ENCODE data around the gene NFATC1.

NFATC1 gene

GRCh38 chr18:79515944-79516351, 120.2 kb downstream of the NFATC1 start:
- no peak for DNase-seq (ENCODE audit: low read depth, low spot score)
- ChIA-PET CTCF (interaction anchor here (1.2 to 2.2 kb wide), 3 partner anchors 11 to 136 kb away, joined by 4 to 9 read pairs (median 8); no protein-coding TSS in a partner anchor), POLR2A (no interaction called here)
- H3K4me3 ChIP-seq (ENCODE audit: low read depth, low read length) = no peak overlapping the region
- TF ChIP-seq, protein P1, sequence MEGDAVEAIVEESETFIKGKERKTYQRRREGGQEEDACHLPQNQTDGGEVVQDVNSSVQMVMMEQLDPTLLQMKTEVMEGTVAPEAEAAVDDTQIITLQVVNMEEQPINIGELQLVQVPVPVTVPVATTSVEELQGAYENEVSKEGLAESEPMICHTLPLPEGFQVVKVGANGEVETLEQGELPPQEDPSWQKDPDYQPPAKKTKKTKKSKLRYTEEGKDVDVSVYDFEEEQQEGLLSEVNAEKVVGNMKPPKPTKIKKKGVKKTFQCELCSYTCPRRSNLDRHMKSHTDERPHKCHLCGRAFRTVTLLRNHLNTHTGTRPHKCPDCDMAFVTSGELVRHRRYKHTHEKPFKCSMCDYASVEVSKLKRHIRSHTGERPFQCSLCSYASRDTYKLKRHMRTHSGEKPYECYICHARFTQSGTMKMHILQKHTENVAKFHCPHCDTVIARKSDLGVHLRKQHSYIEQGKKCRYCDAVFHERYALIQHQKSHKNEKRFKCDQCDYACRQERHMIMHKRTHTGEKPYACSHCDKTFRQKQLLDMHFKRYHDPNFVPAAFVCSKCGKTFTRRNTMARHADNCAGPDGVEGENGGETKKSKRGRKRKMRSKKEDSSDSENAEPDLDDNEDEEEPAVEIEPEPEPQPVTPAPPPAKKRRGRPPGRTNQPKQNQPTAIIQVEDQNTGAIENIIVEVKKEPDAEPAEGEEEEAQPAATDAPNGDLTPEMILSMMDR (IDR thresholded peaks at IDR 0.05; ENCODE audit: insufficient read depth, low read length, missing control alignments) = no peak

DNA sequence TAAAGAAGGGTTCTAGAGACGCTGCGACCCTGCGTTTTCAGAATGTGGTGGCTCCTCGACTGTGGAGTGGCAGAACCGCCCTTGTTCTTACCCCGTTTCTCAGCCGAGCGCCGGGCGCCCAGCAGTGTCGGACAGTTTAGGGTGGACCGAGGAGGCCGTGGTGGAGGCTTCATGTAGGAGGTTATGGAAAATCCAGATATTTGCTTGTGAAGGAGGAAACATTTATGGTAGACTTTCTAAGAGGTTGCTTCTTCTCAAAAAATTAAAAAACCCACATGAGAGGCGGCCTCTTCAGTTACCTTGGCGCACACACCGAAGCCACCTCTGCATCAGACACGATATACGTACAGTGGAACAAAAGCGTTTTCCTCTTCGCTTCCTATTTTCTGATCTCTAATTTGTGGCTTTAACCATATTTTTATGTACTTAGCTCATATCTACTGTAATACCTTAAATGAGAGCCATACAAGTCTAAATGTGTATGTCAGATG, 120.8 kb downstream of the NFATC1 start:
- no peak overlapping the region for H3K4me3 ChIP-seq (ENCODE audit: low read depth, low read length)
- POLR2A ChIA-PET = no interaction called here
- no peak for DNase-seq (ENCODE audit: low read depth, low spot score)
- TF ChIP-seq, protein P1 (IDR thresholded peaks at IDR 0.05; ENCODE audit: insufficient read depth, low read length, missing control alignments) = no peak
- CTCF ChIA-PET = interaction anchor here (0.6 to 2.2 kb wide), 3 partner anchors 13 to 138 kb away, joined by 4 to 9 read pairs (median 8); no protein-coding TSS in a partner anchor

GRCh38 chr18:79517341-79517740, 121.6 kb downstream of the NFATC1 start:
- TF ChIP-seq, protein P1 (IDR thresholded peaks at IDR 0.05; ENCODE audit: insufficient read depth, low read length, missing control alignments) = no peak
- POLR2A ChIA-PET = no interaction called here
- no peak for DNase-seq (ENCODE audit: low read depth, low spot score)
- H3K4me3 ChIP-seq (ENCODE audit: low read depth, low read length) = no peak overlapping the region
- CTCF ChIA-PET = interaction anchor here (0.6 to 2.2 kb wide), 3 partner anchors 12 to 139 kb away, joined by 4 to 9 read pairs (median 8); no protein-coding TSS in a partner anchor

DNA sequence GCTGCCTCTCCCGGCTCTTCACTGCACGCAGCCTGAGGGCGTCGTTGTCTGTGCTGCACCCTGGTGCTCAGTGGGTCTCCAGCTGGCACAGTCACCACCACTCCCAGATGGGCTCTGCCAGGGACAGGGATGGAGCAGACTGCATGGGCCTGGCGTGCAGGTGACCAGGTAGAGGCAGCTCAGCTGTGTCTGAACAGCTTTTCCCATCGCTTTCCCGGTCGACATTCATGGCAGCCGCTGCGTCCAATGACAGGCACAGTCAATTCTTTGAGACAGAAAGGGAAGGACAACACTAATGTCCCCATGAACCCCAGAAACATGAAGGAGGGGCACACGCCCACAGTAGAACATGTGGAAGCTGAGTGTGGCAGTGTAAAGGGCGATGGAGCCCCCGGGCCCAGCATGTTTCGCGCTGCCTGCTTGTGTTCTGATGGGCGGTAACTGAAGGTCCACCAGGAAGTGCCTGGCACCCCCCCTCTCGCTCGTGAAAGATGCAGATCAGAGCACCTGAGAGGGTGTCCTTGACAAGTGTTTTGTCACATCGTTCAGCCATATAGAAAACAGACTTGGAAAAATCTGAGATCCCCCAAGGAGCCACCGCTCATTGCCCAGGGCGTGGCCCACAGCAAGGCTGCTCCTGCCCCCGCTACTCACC, 122.4 kb downstream of the NFATC1 start:
- DNase-seq (ENCODE audit: low read depth, low spot score) = no peak
- POLR2A ChIA-PET = no interaction called here
- TF ChIP-seq, protein P1 (IDR thresholded peaks at IDR 0.05; ENCODE audit: insufficient read depth, low read length, missing control alignments) = no peak
- CTCF ChIA-PET = no interaction called here
- H3K4me3 ChIP-seq (ENCODE audit: low read depth, low read length) = no peak overlapping the region

- no peak overlapping the region for H3K4me3 ChIP-seq (ENCODE audit: low read depth, low read length)
- no peak for DNase-seq (ENCODE audit: low read depth, low spot score)
- ChIA-PET CTCF (no interaction called here), POLR2A (no interaction called here)
- TF ChIP-seq, protein P1 (IDR thresholded peaks at IDR 0.05; ENCODE audit: insufficient read depth, low read length, missing control alignments) = no peak
Observed at GRCh38 chr18:79518683-79519128, 123.0 kb downstream of the NFATC1 start.

DNA sequence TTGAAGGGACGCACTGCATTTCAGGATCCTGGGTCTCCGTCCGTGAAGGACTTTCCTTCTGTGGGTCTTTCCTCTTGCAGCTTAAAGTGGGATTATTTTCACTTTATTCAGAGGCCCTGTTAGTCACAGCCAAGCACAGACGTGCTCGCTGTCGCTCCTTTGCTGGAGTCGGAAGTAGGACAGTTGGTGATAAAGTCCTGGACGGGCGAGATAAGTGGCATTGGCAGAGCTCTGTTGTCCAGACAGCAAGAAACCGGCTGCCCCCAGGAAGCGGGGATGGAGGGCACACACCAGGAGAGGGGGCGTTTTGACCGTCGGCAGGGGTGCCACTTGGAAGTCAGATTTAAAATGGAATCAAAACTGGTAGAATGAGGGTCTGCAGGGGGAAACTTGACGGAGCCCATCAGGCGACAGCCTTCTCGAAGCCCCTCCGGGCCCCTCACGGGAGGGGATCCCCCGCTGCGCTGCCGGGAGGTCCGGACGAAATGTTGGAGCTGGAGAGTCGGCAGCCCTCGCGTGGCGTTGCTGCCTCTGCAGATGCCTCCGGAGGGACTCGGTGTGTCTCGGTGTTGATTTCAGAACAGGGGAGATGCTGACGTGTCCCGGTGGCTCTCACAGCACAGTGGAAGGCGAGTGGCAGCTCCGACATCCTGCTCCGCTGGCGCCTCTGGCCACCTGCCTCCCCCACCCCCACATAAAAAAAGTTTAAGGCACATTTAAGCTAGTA, 124.2 kb downstream of the NFATC1 start:
- TF ChIP-seq, protein P1 (IDR thresholded peaks at IDR 0.05; ENCODE audit: insufficient read depth, low read length, missing control alignments) = no peak
- no peak for DNase-seq (ENCODE audit: low read depth, low spot score)
- POLR2A ChIA-PET = no interaction called here
- CTCF ChIA-PET = interaction anchor here (0.8 to 1.6 kb wide), 3 partner anchors 10 to 141 kb away, joined by 3 to 8 read pairs (median 7); no protein-coding TSS in a partner anchor
- H3K4me3 ChIP-seq (ENCODE audit: low read depth, low read length) = no peak overlapping the region

Measured in AG04449 (cell line).